ENCODE measurements around the gene PIPOX. TPM values are rescaled to one million over a fixed set of nuclear protein-coding genes. Genes with fewer than 3 reads are reported as not detected.

PIPOX gene
- total and polyA plus RNA-seq, 8 donors = 1.1 to 3.3 (median 2.2) TPM

DNA sequence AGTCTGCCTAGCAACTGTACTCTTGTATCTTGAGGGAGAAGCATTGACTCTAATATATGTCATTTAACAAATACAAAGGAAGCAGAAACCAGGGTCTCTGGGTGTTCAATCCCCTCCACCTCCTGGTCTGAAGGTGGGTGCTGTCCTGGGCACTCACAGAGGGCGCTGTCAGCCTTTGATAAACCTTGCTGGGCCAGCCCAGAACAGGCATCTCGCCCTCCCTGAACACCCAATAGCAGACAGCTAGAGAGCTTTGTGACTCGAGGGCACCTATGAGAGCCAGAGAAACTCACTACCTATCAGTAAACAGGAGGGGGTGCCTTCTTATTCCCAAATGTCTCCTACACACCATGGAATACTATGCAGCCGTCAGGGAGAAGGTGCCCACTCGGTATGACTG, 6.4 kb upstream of the PIPOX start:
- DNase-seq (no peak), ATAC-seq (no peak)
- intact Hi-C loops (cut with DNase I) = no loop called here
- Histone ChIP-seq H3K4me1 (peaks cover 0 to 3% of the 10 kb centered on the region in 2 donors), H3K27me3 (peaks cover 0 to 63% of the 10 kb centered on the region in 2 donors), H3K27ac (no peak overlapping the region), H3K4me3 (no peak overlapping the region), H3K36me3 (no peaks in the 10 kb centered on the region), H3K9me3 (peaks cover 0 to 17% of the 10 kb centered on the region in 2 donors)
- TF ChIP-seq, protein P1, sequence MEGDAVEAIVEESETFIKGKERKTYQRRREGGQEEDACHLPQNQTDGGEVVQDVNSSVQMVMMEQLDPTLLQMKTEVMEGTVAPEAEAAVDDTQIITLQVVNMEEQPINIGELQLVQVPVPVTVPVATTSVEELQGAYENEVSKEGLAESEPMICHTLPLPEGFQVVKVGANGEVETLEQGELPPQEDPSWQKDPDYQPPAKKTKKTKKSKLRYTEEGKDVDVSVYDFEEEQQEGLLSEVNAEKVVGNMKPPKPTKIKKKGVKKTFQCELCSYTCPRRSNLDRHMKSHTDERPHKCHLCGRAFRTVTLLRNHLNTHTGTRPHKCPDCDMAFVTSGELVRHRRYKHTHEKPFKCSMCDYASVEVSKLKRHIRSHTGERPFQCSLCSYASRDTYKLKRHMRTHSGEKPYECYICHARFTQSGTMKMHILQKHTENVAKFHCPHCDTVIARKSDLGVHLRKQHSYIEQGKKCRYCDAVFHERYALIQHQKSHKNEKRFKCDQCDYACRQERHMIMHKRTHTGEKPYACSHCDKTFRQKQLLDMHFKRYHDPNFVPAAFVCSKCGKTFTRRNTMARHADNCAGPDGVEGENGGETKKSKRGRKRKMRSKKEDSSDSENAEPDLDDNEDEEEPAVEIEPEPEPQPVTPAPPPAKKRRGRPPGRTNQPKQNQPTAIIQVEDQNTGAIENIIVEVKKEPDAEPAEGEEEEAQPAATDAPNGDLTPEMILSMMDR (IDR thresholded peaks at IDR 0.05) = no peak

DNA sequence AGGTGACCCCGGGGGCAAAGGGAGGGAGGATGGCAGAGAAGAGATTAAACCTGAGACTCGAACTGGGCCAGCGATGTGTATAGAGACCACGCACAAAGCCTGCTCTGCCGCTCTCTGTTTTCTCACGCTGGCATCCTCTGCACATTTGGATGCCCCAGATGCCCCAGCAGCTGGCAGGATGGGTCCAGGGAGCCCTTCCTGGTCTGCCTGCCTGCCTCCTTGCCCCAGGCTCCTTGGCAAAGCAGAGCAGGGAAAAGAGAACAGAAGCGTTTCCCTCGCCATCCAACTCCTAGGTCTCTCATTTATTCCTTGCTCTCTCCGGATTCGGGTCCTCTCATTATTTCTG, 5.2 kb upstream of the PIPOX start:
- Histone ChIP-seq H3K4me3 (no peak overlapping the region), H3K36me3 (no peaks in the 10 kb centered on the region), H3K9me3 (peaks cover 0 to 17% of the 10 kb centered on the region in 2 donors), H3K27ac (no peak overlapping the region), H3K27me3 (peaks cover 0 to 52% of the 10 kb centered on the region in 2 donors), H3K4me1 (peaks cover 1 to 10% of the 10 kb centered on the region in 2 donors)
- intact Hi-C loops (cut with DNase I) = no loop called here
- ATAC-seq (no peak), DNase-seq (no peak)
- TF ChIP-seq, protein P1 (IDR thresholded peaks at IDR 0.05) = no peak

DNA sequence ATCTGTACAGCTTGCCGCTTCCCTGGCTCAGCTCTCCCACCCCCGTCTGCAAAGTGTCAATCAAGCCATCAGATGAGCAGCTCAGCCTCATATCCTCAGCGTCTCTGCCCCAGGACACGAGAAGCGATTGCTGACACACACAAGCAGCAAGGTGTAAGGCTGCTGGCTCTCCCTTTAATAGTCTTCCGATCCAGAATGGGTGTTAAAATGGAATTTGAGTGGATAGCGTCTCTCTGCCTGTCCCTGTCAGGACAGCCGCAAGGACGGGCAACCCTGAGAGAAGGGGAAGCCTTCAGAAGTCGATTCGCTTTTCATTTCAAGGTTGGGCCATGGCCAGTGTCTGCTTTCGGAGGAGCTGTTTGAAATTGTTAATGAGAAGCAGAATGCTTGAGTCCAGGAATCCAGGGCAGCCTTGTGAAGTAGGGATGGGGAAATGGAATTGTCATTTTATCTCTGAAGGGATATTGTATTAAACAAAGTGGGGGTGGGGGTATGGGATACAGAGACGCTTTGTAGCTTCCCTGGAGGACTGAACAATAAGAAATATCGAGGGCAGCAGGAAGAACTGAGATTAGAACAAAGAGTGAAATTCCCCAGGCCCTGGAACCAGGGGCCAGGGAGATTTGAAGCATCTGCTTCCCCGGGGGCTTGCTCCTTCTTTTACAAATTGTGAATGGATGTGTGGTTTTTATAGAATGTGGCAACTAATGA, 4.7 kb upstream of the PIPOX start:
- intact Hi-C loops (cut with DNase I) = no loop called here
- no peak overlapping the region for H3K27ac ChIP-seq
- peaks cover 0 to 17% of the 10 kb centered on the region in 2 donors for H3K9me3 ChIP-seq
- H3K4me3 ChIP-seq = no peak overlapping the region
- peaks cover 6 to 15% of the 10 kb centered on the region in 2 donors for H3K4me1 ChIP-seq
- no peak for ATAC-seq
- no peaks in the 10 kb centered on the region for H3K36me3 ChIP-seq
- no peak for DNase-seq
- TF ChIP-seq, protein P1 (IDR thresholded peaks at IDR 0.05) = no peak
- H3K27me3 ChIP-seq = peaks cover 0 to 47% of the 10 kb centered on the region in 2 donors

DNA sequence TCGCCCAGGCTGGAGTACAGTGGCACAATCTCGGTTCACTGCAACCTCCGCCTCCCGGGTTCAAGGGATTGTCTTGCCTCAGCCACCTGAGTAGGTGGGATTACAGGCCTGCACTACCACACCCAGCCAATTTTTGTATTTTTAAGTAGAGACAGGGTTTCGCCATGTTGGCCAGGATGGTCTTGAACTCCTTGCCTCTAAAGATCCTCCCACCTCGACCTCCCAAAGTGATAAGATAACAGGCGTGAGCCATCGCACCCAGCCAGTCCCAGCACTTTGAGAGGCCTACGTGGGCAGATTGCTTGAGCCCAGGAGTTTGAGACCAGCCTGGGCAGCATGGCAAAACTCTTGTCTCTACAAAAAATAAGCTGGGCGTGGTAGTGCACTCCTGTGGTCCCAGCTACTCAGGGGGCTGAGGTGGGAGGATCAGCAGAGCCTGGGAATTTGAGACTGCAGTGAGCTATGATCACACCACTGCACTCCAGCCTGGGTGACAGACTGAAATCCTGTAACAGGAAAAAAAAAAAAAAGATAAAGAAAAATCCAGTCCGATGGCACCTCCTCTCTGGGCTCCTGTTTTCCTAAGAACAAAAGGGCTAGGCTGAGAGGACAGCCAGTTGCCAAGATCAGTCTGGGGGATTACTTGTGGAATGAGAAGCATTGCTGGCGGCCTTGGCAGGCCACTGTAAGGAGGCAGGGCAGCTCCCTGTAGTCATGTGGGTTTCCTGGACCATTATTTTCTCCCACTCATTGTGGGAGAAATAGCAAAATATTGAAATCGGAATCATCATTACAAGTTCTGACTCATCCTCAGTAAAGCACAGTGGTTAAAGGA, 3.0 kb upstream of the PIPOX start:
- Histone ChIP-seq H3K27me3 (peaks cover 0 to 34% of the 10 kb centered on the region in 2 donors), H3K27ac (no peak overlapping the region), H3K4me3 (no peak overlapping the region), H3K36me3 (no peaks in the 10 kb centered on the region), H3K9me3 (peaks cover 0 to 3% of the 10 kb centered on the region in 2 donors), H3K4me1 (peaks cover 6 to 15% of the 10 kb centered on the region in 2 donors)
- peak; percentile 33 for ATAC-seq
- intact Hi-C loops (cut with DNase I) = no loop called here
- TF ChIP-seq, protein P1 (IDR thresholded peaks at IDR 0.05) = no peak
- DNase-seq = peak in 1 of 4 donors; percentile 46

DNA sequence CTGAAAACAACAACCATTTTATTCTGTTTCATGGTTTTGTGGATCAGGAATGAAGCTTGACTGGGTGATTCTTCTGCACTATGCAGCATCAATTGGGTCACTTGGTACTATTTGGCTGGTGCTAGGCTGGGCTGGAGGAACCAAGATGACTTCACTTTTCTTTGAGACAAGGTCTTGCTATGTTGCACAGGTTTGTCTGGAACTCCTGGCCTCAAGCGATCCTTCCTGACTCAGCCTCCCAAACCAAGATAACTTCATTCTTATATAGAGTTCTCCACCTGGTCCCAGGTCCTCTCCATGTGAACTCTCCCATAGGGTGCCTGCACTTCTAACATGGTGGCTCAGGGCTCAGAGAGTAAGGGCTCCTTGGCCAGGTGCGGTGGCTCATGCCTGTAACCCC, 1.9 kb upstream of the PIPOX start:
- ATAC-seq (no peak), DNase-seq (no peak)
- Histone ChIP-seq H3K9me3 (no peaks in the 10 kb centered on the region), H3K4me3 (no peak overlapping the region), H3K4me1 (peaks cover 6 to 15% of the 10 kb centered on the region in 2 donors), H3K27ac (no peak overlapping the region), H3K36me3 (no peaks in the 10 kb centered on the region), H3K27me3 (peaks cover 0 to 25% of the 10 kb centered on the region in 2 donors)
- TF ChIP-seq, protein P1 (IDR thresholded peaks at IDR 0.05) = no peak
- intact Hi-C loops (cut with DNase I) = no loop called here

All from left lung (tissue), 10 donors.